Heart left ventricle (tissue), 13 donors: ENCODE measurements around the gene GJC3.

Experiments
- POLR2A ChIP-seq, 2 donors: fragments of 450-650 bp; IDR thresholded peaks; one replicate each; pipeline ENCODE4 v1.6.1; 2017; ENCODE audit warnings: antibody characterized with exemption in 2 of 2, mild to moderate bottlenecking in 2 of 2, moderate library complexity in 2 of 2
- TF ChIP-seq, protein P1 (sequence below), 12 donors: fragments of 200-600 bp; sonication (generic) in 4 of 12; IDR thresholded peaks; one replicate each; pipeline versions ENCODE4 v1.5.0 to v1.8.0; 2018 to 2022; ENCODE audit warnings: antibody characterized with exemption in 12 of 12, mild to moderate bottlenecking in 5 of 12
- donor health status: ischemic (EF 13 %, LVEDD 7.1; RV severe dilation, severe dysfunction).
- donor health status: DM: no; HTN: yes; CAD: no.
- donor health status: DM: no; HTN: no; CAD: no.
- donor health status: ischemic (EF 25% LVEDD 6.9; RV normal size, moderate dysfunction).
- donor health status: ischemic (EF 25% LVEDD 5.7; RV mildly dilated, moderate dysfunction).
- donor health status: ischemic (EF 35%, LVEDD 5.7; RV mildly dilated, moderate dysfunction).
- donor health status: nonischemic (EF 11% LVEDD 7.7; RV severe dilation, severe dysfunction).
- donor health status: DM: yes; HTN: yes; CAD: no.
- donor health status: PGD.
- donor health status: ischemic (EF 29% LVEDD 5.4; RV normal size, mild dysfunction).
- donor health status: nonischemic (EF 23%, LVEDD 6.1; RV moderate dilation, normal function).

DNA sequence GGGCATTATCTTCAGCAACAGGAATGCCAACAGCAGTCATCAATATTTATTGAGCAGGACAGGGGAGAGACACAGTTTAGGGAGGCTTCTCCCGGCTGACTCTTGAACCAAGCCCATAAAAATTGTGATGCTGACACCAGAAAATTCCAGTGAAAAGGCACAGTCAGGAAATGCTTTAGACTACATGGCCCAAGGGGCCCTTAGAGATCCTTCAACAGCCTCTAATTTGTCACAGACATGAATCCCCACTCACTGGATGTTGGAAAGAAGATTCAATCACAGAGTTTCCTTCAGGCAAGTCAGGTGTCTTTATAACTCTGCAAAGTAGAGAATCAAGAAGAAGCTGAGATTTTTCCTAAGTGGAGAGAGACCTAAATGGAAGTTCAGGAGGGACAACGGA, 1.2 kb downstream of the GJC3 start:
- TF ChIP-seq, protein P1, sequence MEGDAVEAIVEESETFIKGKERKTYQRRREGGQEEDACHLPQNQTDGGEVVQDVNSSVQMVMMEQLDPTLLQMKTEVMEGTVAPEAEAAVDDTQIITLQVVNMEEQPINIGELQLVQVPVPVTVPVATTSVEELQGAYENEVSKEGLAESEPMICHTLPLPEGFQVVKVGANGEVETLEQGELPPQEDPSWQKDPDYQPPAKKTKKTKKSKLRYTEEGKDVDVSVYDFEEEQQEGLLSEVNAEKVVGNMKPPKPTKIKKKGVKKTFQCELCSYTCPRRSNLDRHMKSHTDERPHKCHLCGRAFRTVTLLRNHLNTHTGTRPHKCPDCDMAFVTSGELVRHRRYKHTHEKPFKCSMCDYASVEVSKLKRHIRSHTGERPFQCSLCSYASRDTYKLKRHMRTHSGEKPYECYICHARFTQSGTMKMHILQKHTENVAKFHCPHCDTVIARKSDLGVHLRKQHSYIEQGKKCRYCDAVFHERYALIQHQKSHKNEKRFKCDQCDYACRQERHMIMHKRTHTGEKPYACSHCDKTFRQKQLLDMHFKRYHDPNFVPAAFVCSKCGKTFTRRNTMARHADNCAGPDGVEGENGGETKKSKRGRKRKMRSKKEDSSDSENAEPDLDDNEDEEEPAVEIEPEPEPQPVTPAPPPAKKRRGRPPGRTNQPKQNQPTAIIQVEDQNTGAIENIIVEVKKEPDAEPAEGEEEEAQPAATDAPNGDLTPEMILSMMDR (IDR thresholded peaks at IDR 0.05): no peak
- TF ChIP-seq POLR2A (IDR thresholded peaks at IDR 0.05): no peak
